SK-N-SH (cell line): ENCODE measurements around the gene ZBTB34. TPM values are rescaled to one million over a fixed set of nuclear protein-coding genes. Genes with fewer than 3 reads are reported as not detected.

Experiments used
- CTCF ChIA-PET: fragments of 300-600, 350-600 bp; formaldehyde crosslinking; extraction: SDS; loops from one replicate; lab custom pipeline; 2021; lab: Yijun Ruan, JAX
- POLR2A ChIA-PET: fragments of 350-600 bp; sonication (Branson Sonifier 250); formaldehyde crosslinking; extraction: SDS; loops from one replicate; lab custom pipeline; 2020; ENCODE audit warnings: antibody characterized with exemption, inconsistent platforms; lab: Yijun Ruan, JAX
- DNase-seq: peaks from one replicate; pipeline ENCODE4 v3.0.0; 2012
- H2AFZ ChIP-seq: fragments of 200-600 bp; sonication (generic); 2 replicates; pipeline ENCODE4 v1.8.1; 2016; ENCODE audit warnings: antibody characterized with exemption, mild to moderate bottlenecking, low read depth
- H3F3A ChIP-seq: fragments of 200-600 bp; sonication (generic); replicated peaks from 2 replicates; pipeline ENCODE3; 2016; ENCODE audit warnings: antibody characterized with exemption, mild to moderate bottlenecking; ENCODE audit not compliant: insufficient read depth
- H3K27ac ChIP-seq, 2 experiments: fragments of 200-500 bp in 1 of 2; fragments of 200-600 bp in 1 of 2; sonication (Bioruptor generic) in 1 of 2; sonication (generic), shearing (Covaris generic) in 1 of 2; 2 replicates each; pipeline versions ENCODE4 v1.5.1 to v1.6.1; 2014 to 2016; ENCODE audit warnings: low read depth in 2 of 2, inconsistent platforms in 1 of 2, low read length in 1 of 2, mild to moderate bottlenecking in 1 of 2, mixed read lengths in 1 of 2
- H3K27me3 ChIP-seq: fragments of 200-600 bp; sonication (generic), shearing (Covaris generic); 2 replicates; pipeline ENCODE4 v1.6.1; 2016; ENCODE audit warnings: mixed run types; ENCODE audit not compliant: insufficient read depth
- H3K36me3 ChIP-seq, 2 experiments: fragments of 200-500 bp in 1 of 2; fragments of 200-600 bp in 1 of 2; sonication (Bioruptor generic) in 1 of 2; sonication (generic) in 1 of 2; replicated peaks in 1 of 2; 2 replicates each; pipeline versions ENCODE3 to v1.5.1; 2014 to 2016; ENCODE audit warnings: low read length in 1 of 2, mild to moderate bottlenecking in 1 of 2; ENCODE audit not compliant: insufficient read depth in 2 of 2, control insufficient read depth in 1 of 2
- H3K4me1 ChIP-seq, 2 experiments: fragments of 200-500 bp in 1 of 2; fragments of 200-600 bp in 1 of 2; sonication (Bioruptor generic) in 1 of 2; sonication (generic), shearing (Covaris generic) in 1 of 2; 2 replicates each; pipeline versions ENCODE4 v1.5.1 to v1.6.1; 2014 to 2016; ENCODE audit warnings: low read depth in 1 of 2, low read length in 1 of 2, mixed run types in 1 of 2; ENCODE audit not compliant: insufficient read depth in 2 of 2, control insufficient read depth in 1 of 2
- H3K4me2 ChIP-seq: fragments of 200-600 bp; sonication (generic), shearing (Covaris generic); 2 replicates; pipeline ENCODE4 v1.6.1; 2017; ENCODE audit warnings: mixed run types
- H3K4me3 ChIP-seq, 2 experiments: fragments of 200-500 bp in 1 of 2; fragments of 200-600 bp in 1 of 2; sonication (Bioruptor generic) in 1 of 2; sonication (generic), shearing (Covaris generic) in 1 of 2; 2 replicates each; pipeline versions ENCODE4 v1.5.1 to v1.8.1; 2014 to 2016; ENCODE audit warnings: low read depth in 2 of 2, inconsistent platforms in 1 of 2, low read length in 1 of 2, mild to moderate bottlenecking in 1 of 2, mixed read lengths in 1 of 2, moderate library complexity in 1 of 2
- H3K79me2 ChIP-seq: fragments of 200-600 bp; sonication (generic); 2 replicates; pipeline ENCODE4 v1.8.1; 2017; ENCODE audit warnings: mild to moderate bottlenecking; ENCODE audit not compliant: insufficient read depth
- H3K9ac ChIP-seq: fragments of 200-600 bp; sonication (generic); 2 replicates; pipeline ENCODE4 v1.6.1; 2017; ENCODE audit warnings: mixed run types
- H3K9me2 ChIP-seq: fragments of 200-600 bp; sonication (generic); 2 replicates; pipeline ENCODE4 v1.6.1; 2017; ENCODE audit warnings: mixed run types
- H3K9me3 ChIP-seq: fragments of 200-600 bp; sonication (generic); 2 replicates; pipeline ENCODE4 v1.6.1; 2017; ENCODE audit warnings: mixed run types, mild to moderate bottlenecking, moderate library complexity
- H4K20me1 ChIP-seq: fragments of 200-600 bp; sonication (generic); 2 replicates; pipeline ENCODE4 v1.6.1; 2017; ENCODE audit warnings: mild to moderate bottlenecking, mixed run types; ENCODE audit not compliant: insufficient read depth
- FOSL2 ChIP-seq: IDR thresholded peaks from 2 replicates; pipeline ENCODE4 v1.4.0; 2012; ENCODE audit warnings: low read depth, mild to moderate bottlenecking, moderate library complexity, borderline replicate concordance
- FOXM1 ChIP-seq: IDR thresholded peaks from 2 replicates; pipeline ENCODE4 v1.4.0; 2012; ENCODE audit warnings: low read depth, mild to moderate bottlenecking
- GABPA ChIP-seq: IDR thresholded peaks from 2 replicates; pipeline ENCODE4 v1.4.0; 2012; ENCODE audit warnings: low read depth, mild to moderate bottlenecking
- IRF3 ChIP-seq: fragments of 150-350 bp; IDR thresholded peaks from 2 replicates; pipeline ENCODE4 v1.6.1; 2016; ENCODE audit warnings: mild to moderate bottlenecking, low read depth, low read length
- MAX ChIP-seq: IDR thresholded peaks from 2 replicates; pipeline ENCODE4 v1.4.0; 2012; ENCODE audit warnings: low read depth
- MEF2A ChIP-seq: IDR thresholded peaks from 2 replicates; pipeline ENCODE4 v1.4.0; 2012; ENCODE audit warnings: low read depth, borderline replicate concordance
- MXI1 ChIP-seq: IDR thresholded peaks from 2 replicates; pipeline ENCODE4 v1.6.1; 2012; ENCODE audit warnings: mild to moderate bottlenecking, low read depth, low read length, improper control_type of control experiment
- RAD21 ChIP-seq: IDR thresholded peaks from 2 replicates; pipeline ENCODE4 v1.6.1; 2012; ENCODE audit warnings: mild to moderate bottlenecking, low read length
- RCOR1 ChIP-seq: fragments of 150-350 bp; IDR thresholded peaks from 2 replicates; pipeline ENCODE4 v1.6.1; 2017; ENCODE audit warnings: antibody characterized with exemption, low read length
- REST ChIP-seq: IDR thresholded peaks from 2 replicates; pipeline ENCODE4 v1.6.1; 2012; ENCODE audit warnings: mild to moderate bottlenecking, low read depth, low read length, moderate library complexity
- RXRA ChIP-seq: IDR thresholded peaks from 2 replicates; pipeline ENCODE4 v1.4.0; 2012; ENCODE audit warnings: low read depth, mild to moderate bottlenecking, borderline replicate concordance
- SIN3A ChIP-seq: IDR thresholded peaks from 2 replicates; pipeline ENCODE4 v1.6.1; 2012; ENCODE audit warnings: low read depth, mild to moderate bottlenecking, low read length, moderate library complexity, borderline replicate concordance
- TAF1 ChIP-seq: IDR thresholded peaks from 2 replicates; pipeline ENCODE4 v1.6.1; 2012; ENCODE audit warnings: low read depth, mild to moderate bottlenecking, low read length, moderate library complexity, borderline replicate concordance
- TCF12 ChIP-seq: IDR thresholded peaks from 2 replicates; pipeline ENCODE4 v1.4.0; 2012
- TEAD4 ChIP-seq: IDR thresholded peaks from 2 replicates; pipeline ENCODE4 v1.4.0; 2012; ENCODE audit warnings: mild to moderate bottlenecking, borderline replicate concordance; ENCODE audit not compliant: insufficient read depth
- ZBTB33 ChIP-seq: IDR thresholded peaks from 2 replicates; pipeline ENCODE4 v1.4.0; 2012; ENCODE audit warnings: low read depth, borderline replicate concordance
- WGBS: methylation state at CpG from one replicate; pipeline ENCODE4 v1.1.6; 2017; ENCODE audit warnings: low lambda C conversion rate; 5-methylcytosine and 5-hydroxymethylcytosine counted together
- polyA plus RNA-seq, 3 experiments: library from polyadenylated mRNA; depleted of rRNA; stranded (reverse); fragments of >200 nt; gene quantifications; 2 replicates each; pipeline ENCODE4 v1.2.3, GENCODE V29; 2012

Gene ZBTB34
- polyA plus RNA-seq, 1 of the 3 experiments (the other 2 are of a cell fraction) = 2.9 TPM

GRCh38 chr9:126906091-126906490, 45.7 kb downstream of the ZBTB34 start (continued):
- TF ChIP-seq IRF3 = no peak
- TF ChIP-seq RCOR1 = no peak

GRCh38 chr9:126907058-126907457, 46.6 kb downstream of the ZBTB34 start:
- 17% methylated on average over 2 of the region's 2 CpGs for WGBS
- CTCF ChIA-PET = interaction anchor here (1.5 kb wide), 1 partner anchor 10 kb away, joined by 5 read pairs; no protein-coding TSS in a partner anchor
- H3K9me3 ChIP-seq = no peaks in the 10 kb centered on the region

More at GRCh38 chr9:126907058-126907457, 46.6 kb downstream of the ZBTB34 start:
- Histone ChIP-seq H3K4me2 (no peak overlapping the region), H3K27me3 (peaks cover 22% of the 10 kb centered on the region; the same call in 1 of the 2 replicates), H3K4me1 (no peaks in the 10 kb centered on the region), H3K79me2 (no peaks in the 10 kb centered on the region), H3K36me3 (no peaks in the 10 kb centered on the region), H3K27ac (no peak overlapping the region), H4K20me1 (no peaks in the 10 kb centered on the region), H3K9me2 (no peaks in the 10 kb centered on the region), H3F3A (no peaks in the 10 kb centered on the region), H3K9ac (no peak overlapping the region), H2AFZ (no peak overlapping the region), H3K4me3 (no peak overlapping the region)
- POLR2A ChIA-PET = no interaction called here
- TF ChIP-seq GABPA (no peak), TAF1 (no peak), MEF2A (no peak), SIN3A (no peak), TEAD4 (no peak), RAD21 (no peak), FOSL2 (no peak), TCF12 (no peak), RXRA (no peak), MAX (no peak), MXI1 (no peak), FOXM1 (no peak), IRF3 (no peak), REST (no peak), ZBTB33 (no peak)
- DNase-seq = no peak
